ENCODE measurements around the gene PAXX.

DNA sequence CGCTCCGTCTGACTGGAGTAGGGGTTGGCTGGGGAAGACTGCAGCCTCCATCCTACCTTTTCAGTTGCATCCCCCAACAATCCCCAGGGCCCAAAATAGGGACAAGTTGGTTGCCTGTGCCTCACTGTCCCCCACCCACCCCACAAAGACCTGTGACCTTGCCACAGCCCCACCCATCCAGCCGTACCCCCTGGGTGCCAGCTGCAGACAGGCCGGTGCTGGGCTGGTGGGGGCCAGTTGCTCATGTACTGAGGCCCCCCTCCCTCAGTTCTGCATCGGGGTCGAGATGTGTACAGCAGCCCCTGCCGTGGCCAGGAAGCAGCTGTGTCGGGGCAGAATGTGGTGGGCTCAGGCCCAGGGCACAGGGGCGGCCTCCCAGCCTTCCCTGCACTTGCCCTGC, 9.1 kb upstream of the PAXX start:
- TF ChIP-seq, protein P1, sequence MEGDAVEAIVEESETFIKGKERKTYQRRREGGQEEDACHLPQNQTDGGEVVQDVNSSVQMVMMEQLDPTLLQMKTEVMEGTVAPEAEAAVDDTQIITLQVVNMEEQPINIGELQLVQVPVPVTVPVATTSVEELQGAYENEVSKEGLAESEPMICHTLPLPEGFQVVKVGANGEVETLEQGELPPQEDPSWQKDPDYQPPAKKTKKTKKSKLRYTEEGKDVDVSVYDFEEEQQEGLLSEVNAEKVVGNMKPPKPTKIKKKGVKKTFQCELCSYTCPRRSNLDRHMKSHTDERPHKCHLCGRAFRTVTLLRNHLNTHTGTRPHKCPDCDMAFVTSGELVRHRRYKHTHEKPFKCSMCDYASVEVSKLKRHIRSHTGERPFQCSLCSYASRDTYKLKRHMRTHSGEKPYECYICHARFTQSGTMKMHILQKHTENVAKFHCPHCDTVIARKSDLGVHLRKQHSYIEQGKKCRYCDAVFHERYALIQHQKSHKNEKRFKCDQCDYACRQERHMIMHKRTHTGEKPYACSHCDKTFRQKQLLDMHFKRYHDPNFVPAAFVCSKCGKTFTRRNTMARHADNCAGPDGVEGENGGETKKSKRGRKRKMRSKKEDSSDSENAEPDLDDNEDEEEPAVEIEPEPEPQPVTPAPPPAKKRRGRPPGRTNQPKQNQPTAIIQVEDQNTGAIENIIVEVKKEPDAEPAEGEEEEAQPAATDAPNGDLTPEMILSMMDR (IDR thresholded peaks at IDR 0.05; ENCODE audit: insufficient read depth, low read length, poor library complexity, severe bottlenecking), result no peak
- TF ChIP-seq EZH2phosphoT487 (conservative IDR thresholded peaks at IDR 0.05; ENCODE audit: low read length), result no peak
